ENCODE data around the gene FAM81A. TPM values are rescaled to one million over a fixed set of nuclear protein-coding genes. Genes with fewer than 3 reads are reported as not detected.
A peak's percentile ranks its signal among the peaks of the same experiment; 100 is the strongest.

The FAM81A gene
- total RNA-seq, 1 experiment from 2014 or later: 2.0 TPM

- TF ChIP-seq HMGXB4 (CRISPR knock-in tag; IDR thresholded peaks at IDR 0.05): no peak
- no peak for TF ChIP-seq AFF4 (CRISPR knock-in tag; IDR thresholded peaks at IDR 0.05; ENCODE audit: borderline replicate concordance)
- TF ChIP-seq USF1 (CRISPR knock-in tag; IDR thresholded peaks at IDR 0.05): no peak
- TF ChIP-seq SMAD3 (CRISPR knock-in tag; IDR thresholded peaks at IDR 0.05; ENCODE audit: borderline replicate concordance): no peak
- no peak for TF ChIP-seq GTF2I (CRISPR knock-in tag; conservative IDR thresholded peaks at IDR 0.05)
These were observed 85.0 kb downstream of the FAM81A start (continued) for GRCh38 chr15:59522988-59523461.

DNA sequence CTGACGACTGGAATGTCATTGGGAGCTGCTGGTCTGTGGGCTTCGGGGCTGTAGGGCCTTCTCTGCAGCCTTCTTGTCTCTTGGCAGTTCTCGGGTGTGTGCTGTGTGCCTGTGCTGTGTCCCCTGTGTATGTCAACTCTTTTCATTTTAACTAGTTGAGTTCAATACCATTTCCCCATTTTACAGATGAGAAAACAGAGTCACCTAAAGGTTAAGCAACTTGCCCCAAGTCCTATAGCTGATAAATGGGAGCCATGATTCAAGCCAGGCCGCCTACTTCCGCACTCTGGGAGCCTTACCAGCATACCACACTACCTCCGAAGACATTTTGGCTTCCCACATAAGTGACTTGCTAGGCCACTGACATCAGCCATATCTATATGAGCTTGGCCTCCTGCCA lies 85.7 kb downstream of the FAM81A start:
- Mint-ChIP-seq H3K27me3 (ENCODE audit: low read depth) (no peaks in the 10 kb centered on the region), H3K4me3 (no peak overlapping the region), H3K27ac (peak overlapping the region; percentile 32; the same call in 1 of the 2 replicates), H3K4me1 (peaks cover 8% of the 10 kb centered on the region), H3K9me3 (0 out of 2 replicates have a peak, but pooled peaks cover 2% of the 10 kb centered on the region), H3K36me3 (no peaks in the 10 kb centered on the region)
- DNase-seq (ENCODE audit: low spot score): no peak
- ChIA-PET POLR2A (no interaction called here), CTCF (interaction anchor here (0.7 to 2.2 kb wide), 7 partner anchors 8 to 349 kb away, joined by 3 to 9 read pairs (median 4); no protein-coding TSS in a partner anchor)
- ATAC-seq: no peak
- no peak for TF ChIP-seq MXD4 (CRISPR knock-in tag; IDR thresholded peaks at IDR 0.05; ENCODE audit: borderline replicate concordance)
- TF ChIP-seq TEAD1 (CRISPR knock-in tag; IDR thresholded peaks at IDR 0.05): no peak
- TF ChIP-seq, protein P1, sequence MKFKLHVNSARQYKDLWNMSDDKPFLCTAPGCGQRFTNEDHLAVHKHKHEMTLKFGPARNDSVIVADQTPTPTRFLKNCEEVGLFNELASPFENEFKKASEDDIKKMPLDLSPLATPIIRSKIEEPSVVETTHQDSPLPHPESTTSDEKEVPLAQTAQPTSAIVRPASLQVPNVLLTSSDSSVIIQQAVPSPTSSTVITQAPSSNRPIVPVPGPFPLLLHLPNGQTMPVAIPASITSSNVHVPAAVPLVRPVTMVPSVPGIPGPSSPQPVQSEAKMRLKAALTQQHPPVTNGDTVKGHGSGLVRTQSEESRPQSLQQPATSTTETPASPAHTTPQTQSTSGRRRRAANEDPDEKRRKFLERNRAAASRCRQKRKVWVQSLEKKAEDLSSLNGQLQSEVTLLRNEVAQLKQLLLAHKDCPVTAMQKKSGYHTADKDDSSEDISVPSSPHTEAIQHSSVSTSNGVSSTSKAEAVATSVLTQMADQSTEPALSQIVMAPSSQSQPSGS (CRISPR knock-in tag; IDR thresholded peaks at IDR 0.05; ENCODE audit: borderline replicate concordance, low read depth): no peak
- no peak for TF ChIP-seq RORB (CRISPR knock-in tag; IDR thresholded peaks at IDR 0.05)
- no peak for TF ChIP-seq ELF4 (CRISPR knock-in tag; IDR thresholded peaks at IDR 0.05; ENCODE audit: low read depth)
- TF ChIP-seq, protein P2, sequence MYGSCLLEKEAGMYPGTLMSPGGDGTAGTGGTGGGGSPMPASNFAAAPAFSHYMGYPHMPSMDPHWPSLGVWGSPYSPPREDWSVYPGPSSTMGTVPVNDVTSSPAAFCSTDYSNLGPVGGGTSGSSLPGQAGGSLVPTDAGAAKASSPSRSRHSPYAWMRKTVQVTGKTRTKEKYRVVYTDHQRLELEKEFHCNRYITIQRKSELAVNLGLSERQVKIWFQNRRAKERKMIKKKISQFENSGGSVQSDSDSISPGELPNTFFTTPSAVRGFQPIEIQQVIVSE (CRISPR knock-in tag; IDR thresholded peaks at IDR 0.05; ENCODE audit: borderline replicate concordance): no peak
- TF ChIP-seq STAT6 (CRISPR knock-in tag; conservative IDR thresholded peaks at IDR 0.05; ENCODE audit: low read depth): no peak
- TF ChIP-seq ESRRA (CRISPR knock-in tag; IDR thresholded peaks at IDR 0.05; ENCODE audit: borderline replicate concordance): no peak
- TF ChIP-seq OVOL2 (CRISPR knock-in tag; IDR thresholded peaks at IDR 0.05; ENCODE audit: borderline replicate concordance): no peak
- no peak for TF ChIP-seq RELA (CRISPR knock-in tag; IDR thresholded peaks at IDR 0.05; ENCODE audit: borderline replicate concordance)
- TF ChIP-seq ZNF232 (CRISPR knock-in tag; IDR thresholded peaks at IDR 0.05): no peak
- no peak for TF ChIP-seq ZNF396 (CRISPR knock-in tag; IDR thresholded peaks at IDR 0.05; ENCODE audit: borderline replicate concordance)
- no peak for TF ChIP-seq JAZF1 (CRISPR knock-in tag; IDR thresholded peaks at IDR 0.05)
- no peak for TF ChIP-seq HMGA2 (CRISPR knock-in tag; IDR thresholded peaks at IDR 0.05)
- TF ChIP-seq GABPB1 (CRISPR knock-in tag; IDR thresholded peaks at IDR 0.05): no peak
- TF ChIP-seq PRRX2 (CRISPR knock-in tag; IDR thresholded peaks at IDR 0.05): no peak
- no peak for TF ChIP-seq ZNF219 (CRISPR knock-in tag; IDR thresholded peaks at IDR 0.05; ENCODE audit: borderline replicate concordance)
- TF ChIP-seq EMX1 (CRISPR knock-in tag; IDR thresholded peaks at IDR 0.05): no peak

All from WTC11 (cell line).